Cardiac fibroblast (primary cell): ENCODE measurements around the gene SCAPER.

Experiments
- DNase-seq, 2 donors: peaks; one replicate each; pipeline versions ENCODE4 v3.0.0 to v3.0.0-alpha.2; 2010; ENCODE audit warnings: low read depth in 2 of 2
- H3K4me3 ChIP-seq, 2 donors: replicated peaks in 1 of 2; 1 replicate in 1 of 2; 2 replicates in 1 of 2; pipeline ENCODE4 v1.5.1; 2011; ENCODE audit warnings: low read depth in 2 of 2, low read length in 2 of 2, mild to moderate bottlenecking in 2 of 2, moderate library complexity in 1 of 2
- TF ChIP-seq, protein P1 (sequence below): IDR thresholded peaks from one replicate; pipeline ENCODE4 v1.5.1; 2011; ENCODE audit warnings: low read depth, mild to moderate bottlenecking, low read length, inconsistent platforms

SCAPER gene

DNA sequence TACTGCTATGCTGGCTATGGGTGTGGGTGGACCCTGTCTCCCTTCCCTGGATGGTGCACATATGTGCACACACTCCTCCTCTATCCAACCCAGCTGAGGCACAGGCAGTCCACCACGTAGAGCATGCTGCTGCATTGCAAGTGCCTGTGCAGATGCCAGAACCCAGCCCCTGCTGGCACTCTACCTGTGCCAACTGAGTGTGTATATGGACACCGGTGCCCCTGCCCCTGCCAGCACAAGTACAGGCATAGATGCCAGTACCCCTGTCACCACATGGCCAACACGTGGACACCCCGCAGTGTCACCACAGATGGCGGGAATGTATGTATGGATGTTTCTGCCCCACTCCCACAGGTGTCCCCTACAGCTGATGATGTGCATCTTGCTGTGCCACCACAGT is 352.0 kb downstream of the SCAPER start:
- H3K4me3 ChIP-seq: no peak overlapping the region
- TF ChIP-seq, protein P1, sequence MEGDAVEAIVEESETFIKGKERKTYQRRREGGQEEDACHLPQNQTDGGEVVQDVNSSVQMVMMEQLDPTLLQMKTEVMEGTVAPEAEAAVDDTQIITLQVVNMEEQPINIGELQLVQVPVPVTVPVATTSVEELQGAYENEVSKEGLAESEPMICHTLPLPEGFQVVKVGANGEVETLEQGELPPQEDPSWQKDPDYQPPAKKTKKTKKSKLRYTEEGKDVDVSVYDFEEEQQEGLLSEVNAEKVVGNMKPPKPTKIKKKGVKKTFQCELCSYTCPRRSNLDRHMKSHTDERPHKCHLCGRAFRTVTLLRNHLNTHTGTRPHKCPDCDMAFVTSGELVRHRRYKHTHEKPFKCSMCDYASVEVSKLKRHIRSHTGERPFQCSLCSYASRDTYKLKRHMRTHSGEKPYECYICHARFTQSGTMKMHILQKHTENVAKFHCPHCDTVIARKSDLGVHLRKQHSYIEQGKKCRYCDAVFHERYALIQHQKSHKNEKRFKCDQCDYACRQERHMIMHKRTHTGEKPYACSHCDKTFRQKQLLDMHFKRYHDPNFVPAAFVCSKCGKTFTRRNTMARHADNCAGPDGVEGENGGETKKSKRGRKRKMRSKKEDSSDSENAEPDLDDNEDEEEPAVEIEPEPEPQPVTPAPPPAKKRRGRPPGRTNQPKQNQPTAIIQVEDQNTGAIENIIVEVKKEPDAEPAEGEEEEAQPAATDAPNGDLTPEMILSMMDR: no peak
- no peak for DNase-seq

DNA sequence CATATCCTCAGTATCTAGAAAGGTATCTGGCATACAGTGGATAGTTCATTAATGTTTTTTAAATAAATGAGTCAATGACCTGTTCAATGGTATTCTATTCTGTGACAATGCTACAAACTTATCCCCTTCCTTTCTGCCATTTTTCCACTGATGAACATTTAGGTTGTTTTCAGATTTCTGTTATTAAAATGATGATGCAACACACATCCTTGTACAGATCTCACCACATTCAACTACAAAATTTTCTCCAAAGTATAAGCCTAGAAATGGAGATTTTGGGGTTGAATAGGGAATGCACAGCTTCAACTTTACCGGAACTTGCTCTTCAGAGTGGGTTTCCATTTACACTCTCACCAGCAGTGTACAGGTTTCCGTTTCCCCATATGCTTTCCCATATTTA is 358.3 kb downstream of the SCAPER start:
- TF ChIP-seq, protein P1: no peak
- no peak overlapping the region for H3K4me3 ChIP-seq
- no peak for DNase-seq

GRCh38 chr15:76533995-76534394 is 371.1 kb downstream of the SCAPER start:
- no peak for DNase-seq
- TF ChIP-seq, protein P1: no peak
- H3K4me3 ChIP-seq: no peak overlapping the region

DNA sequence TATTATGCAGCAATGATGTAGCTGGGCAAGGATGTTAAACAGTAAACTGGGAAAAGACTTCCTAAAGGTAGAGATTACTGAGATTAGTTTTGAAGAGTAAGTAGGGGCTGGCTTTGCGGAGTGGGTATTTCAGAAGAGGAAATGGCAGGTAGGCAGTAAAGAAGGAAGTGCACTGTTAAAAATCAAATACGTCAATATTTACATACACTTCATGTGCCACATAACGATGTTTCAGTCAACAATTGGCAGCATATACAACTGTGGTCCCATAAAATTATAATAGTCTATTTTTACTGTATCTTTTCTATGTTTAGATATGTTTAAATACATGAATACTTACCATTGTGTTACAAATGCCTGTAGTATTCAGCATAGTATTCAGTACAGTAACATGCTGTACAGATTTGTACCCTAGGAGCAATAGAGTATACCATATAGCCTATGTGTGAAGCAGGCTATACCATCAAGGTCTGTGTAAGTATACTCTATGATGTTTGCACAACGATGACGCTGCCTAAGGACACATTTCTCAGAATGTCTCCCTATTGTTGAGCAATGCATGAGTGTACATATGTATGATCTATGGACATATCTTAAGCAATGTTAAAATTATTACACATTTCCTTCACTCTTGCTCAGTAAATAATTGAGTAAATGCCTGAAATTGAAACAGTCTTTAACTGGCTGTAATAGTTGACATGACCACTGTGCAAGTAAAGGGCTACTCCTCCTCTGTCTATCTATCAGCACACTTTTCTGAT is 371.9 kb downstream of the SCAPER start:
- peak in 1 of 2 donors; percentile 49 for DNase-seq

DNA sequence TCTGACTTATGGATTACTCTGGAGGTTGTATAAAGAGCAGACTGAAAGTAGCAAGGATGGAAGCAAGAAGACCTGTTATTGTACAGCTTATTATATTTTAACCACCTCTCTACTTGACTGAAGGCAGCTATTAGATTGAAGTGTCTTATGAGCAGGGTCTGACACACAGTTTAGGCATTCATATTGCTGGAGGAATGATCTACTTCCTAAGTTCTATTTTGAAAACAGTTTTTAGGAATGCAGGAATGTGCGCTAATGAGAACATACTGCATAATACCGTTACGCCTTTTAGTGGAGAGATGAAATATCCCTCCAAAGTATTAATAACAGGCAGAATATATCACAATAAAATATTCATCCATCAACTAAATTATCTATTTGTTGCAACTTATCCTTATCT is 375.2 kb downstream of the SCAPER start:
- TF ChIP-seq, protein P1: no peak
- H3K4me3 ChIP-seq: no peak overlapping the region
- DNase-seq: peak in 1 of 2 donors; percentile 8

More for the DNA sequence above, 371.9 kb downstream of the SCAPER start:
- TF ChIP-seq, protein P1: no peak
- H3K4me3 ChIP-seq: no peak overlapping the region

DNA sequence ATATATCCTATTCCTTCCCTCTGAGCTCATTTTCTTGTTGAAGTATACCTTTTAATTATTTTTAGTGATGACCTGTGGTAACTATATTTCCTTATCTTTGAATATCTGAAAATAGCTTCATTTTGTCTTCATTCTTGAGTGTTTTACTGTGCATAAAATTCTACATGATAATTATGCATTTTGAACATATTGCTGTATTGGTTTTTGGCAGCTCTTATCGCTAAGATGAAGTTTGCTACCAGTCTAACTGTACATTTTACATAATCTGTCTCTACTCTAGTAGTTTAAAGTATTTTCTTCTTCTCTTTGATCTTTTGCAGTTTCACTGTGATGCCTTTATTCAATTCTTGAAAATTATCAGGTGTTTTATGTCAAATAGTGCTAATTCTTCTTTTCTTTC is 379.0 kb downstream of the SCAPER start:
- DNase-seq: no peak
- no peak overlapping the region for H3K4me3 ChIP-seq
- TF ChIP-seq, protein P1: no peak

DNA sequence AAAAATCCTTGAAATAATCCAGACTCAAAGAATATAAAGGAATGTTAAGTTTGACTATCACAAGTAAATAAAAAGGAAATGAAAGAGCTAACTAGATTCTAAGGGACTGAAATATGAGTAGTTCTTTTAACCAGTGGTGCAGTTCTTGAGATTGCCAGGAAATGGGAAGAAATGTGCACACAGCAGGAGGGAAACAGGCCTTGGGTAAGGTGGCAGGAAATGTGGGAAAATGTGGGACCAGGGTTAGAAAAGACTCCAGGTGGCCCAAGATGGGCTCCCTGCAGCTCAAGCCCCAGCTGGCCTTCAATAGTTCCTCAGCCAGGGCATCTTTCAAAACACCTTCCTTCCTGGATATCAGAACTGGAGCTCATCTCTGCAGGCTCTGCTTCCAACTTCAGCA is 387.2 kb downstream of the SCAPER start:
- TF ChIP-seq, protein P1: no peak
- H3K4me3 ChIP-seq: no peak overlapping the region
- DNase-seq: no peak
